K562 (cell line): ENCODE results near the gene SHFL. TPM values are rescaled to one million over a fixed set of nuclear protein-coding genes. Genes with fewer than 3 reads are reported as not detected.
A peak's percentile ranks its signal among the peaks of the same experiment; 100 is the strongest.

Experiments used
- CHD7 ChIP-seq: fragments of 200-600 bp; sonication (generic); IDR thresholded peaks from one replicate; pipeline ENCODE4 v1.6.1; 2012; ENCODE audit warnings: mild to moderate bottlenecking, low read depth, low read length, inconsistent platforms
- CREM ChIP-seq: IDR thresholded peaks from 2 replicates; pipeline ENCODE4 v1.6.1; 2014; ENCODE audit warnings: antibody characterized with exemption, low read depth
- EWSR1 ChIP-seq: fragments of 450-650 bp; IDR thresholded peaks from 2 replicates; pipeline ENCODE4 v1.6.1; 2018; ENCODE audit warnings: borderline replicate concordance, mild to moderate bottlenecking, low read depth, moderate library complexity; ENCODE audit not compliant: partially characterized antibody
- HDAC6 ChIP-seq: IDR thresholded peaks from 2 replicates; pipeline ENCODE4 v1.6.1; 2012; ENCODE audit warnings: low read depth, mild to moderate bottlenecking, control low read depth, inconsistent platforms, low read length, moderate library complexity
- KLF1 ChIP-seq: fragments of 450-650 bp; IDR thresholded peaks from 2 replicates; pipeline ENCODE4 v1.6.1; 2016; ENCODE audit warnings: missing genetic modification characterization, missing compliant biosample characterization
- POLR2H ChIP-seq: IDR thresholded peaks from 2 replicates; pipeline ENCODE4 v1.6.1; 2016; ENCODE audit warnings: missing genetic modification characterization, low read depth, mild to moderate bottlenecking, control low read depth, missing compliant biosample characterization, moderate library complexity
- SIN3A ChIP-seq, 2 experiments: fragments of 150-350 bp in 1 of 2; IDR thresholded peaks; 2 replicates each; pipeline ENCODE4 v1.6.1; 2011 to 2016; ENCODE audit warnings: borderline replicate concordance in 2 of 2, low read depth in 2 of 2, low read length in 2 of 2, mild to moderate bottlenecking in 2 of 2, moderate library complexity in 2 of 2; ENCODE audit not compliant: control insufficient read depth in 1 of 2
- SMARCB1 ChIP-seq: IDR thresholded peaks from 2 replicates; pipeline ENCODE4 v1.6.1; 2011; ENCODE audit warnings: improper control_type of control experiment, low read depth; ENCODE audit not compliant: insufficient read length
- SNIP1 ChIP-seq: fragments of 450-650 bp; IDR thresholded peaks from 2 replicates; pipeline ENCODE4 v1.7.1; 2017; ENCODE audit warnings: low read depth, mild to moderate bottlenecking
- SOX6 ChIP-seq: fragments of 450-650 bp; IDR thresholded peaks from 2 replicates; pipeline ENCODE4 v1.6.1; 2014; ENCODE audit warnings: mild to moderate bottlenecking
- SRSF3 ChIP-seq: fragments of 200-400 bp; formaldehyde crosslinking; IDR thresholded peaks from 2 replicates; pipeline ENCODE4 v1.6.1; 2016; ENCODE audit warnings: mild to moderate bottlenecking, low read length, moderate library complexity; ENCODE audit not compliant: insufficient read depth
- U2AF1 ChIP-seq: fragments of 200-400 bp; formaldehyde crosslinking; optimal IDR thresholded peaks from 2 replicates; pipeline ENCODE3; 2017; ENCODE audit warnings: mild to moderate bottlenecking, low read depth, low read length, moderate library complexity
- ZBTB1 ChIP-seq: sonication (generic); formaldehyde crosslinking; IDR thresholded peaks from 2 replicates; pipeline ENCODE4 v1.8.1; 2023; ENCODE audit warnings: missing genetic modification reagents, low read depth, mild to moderate bottlenecking, borderline replicate concordance
- ZBTB17 ChIP-seq: fragments of 450-650 bp; formaldehyde crosslinking; IDR thresholded peaks from 2 replicates; pipeline ENCODE4 v1.4.0; 2020; ENCODE audit warnings: mild to moderate bottlenecking
- ZNF23 ChIP-seq: fragments of 250-450 bp; sonication (Bioruptor Pico); IDR thresholded peaks from 2 replicates; pipeline ENCODE4 v1.4.0; 2020; ENCODE audit warnings: mild to moderate bottlenecking
- ZNF586 ChIP-seq: fragments of 450-650 bp; formaldehyde crosslinking; conservative IDR thresholded peaks from 2 replicates; pipeline ENCODE4 v1.4.0; 2020; ENCODE audit warnings: mild to moderate bottlenecking, moderate library complexity
- ZNF830 ChIP-seq: fragments of 250-450 bp; sonication (Bioruptor Pico); IDR thresholded peaks from 2 replicates; pipeline ENCODE4 v1.5.0; 2021; ENCODE audit warnings: mild to moderate bottlenecking
- polyA plus RNA-seq, 8 experiments: library from polyadenylated mRNA; depleted of rRNA in 4 of 8; stranded (reverse) in 5 of 8; unstranded in 3 of 8; fragments of >200 nt; fragmentation: Nextera tagmentation in 2 of 8; fragmentation: Illumina TruSeq in 1 of 8; extraction: Ambion mirVana in 2 of 8; extraction: Trizol in 1 of 8; gene quantifications; 2 replicates each; pipeline versions ENCODE4 v1.2.1 to v1.2.3, GENCODE V29; 2011 to 2014; ENCODE audit warnings: inconsistent platforms in 1 of 8, missing spikeins in 1 of 8
- total RNA-seq, 7 experiments: library from RNA; depleted of rRNA in 6 of 7; stranded (reverse); fragments of >200 nt in 6 of 7; fragmentation: Illumina TruSeq in 2 of 7; extraction: Trizol in 2 of 7; gene quantifications; 2 replicates each; pipeline versions ENCODE4 v1.2.1 to v1.2.3, GENCODE V29; 2011 to 2021; ENCODE audit warnings: low replicate concordance in 1 of 7

SHFL gene
- total and polyA plus RNA-seq, 9 of the 15 experiments (the other 6 are each of a cell fraction or from before 2014, with no cell fraction given): 1.5 to 25.7 (median 13.0) TPM

- TF ChIP-seq CHD7: no peak
- TF ChIP-seq U2AF1: peak; percentile 48
- no peak for TF ChIP-seq ZBTB1 (CRISPR knock-in tag)
- no peak for TF ChIP-seq ZNF830 (CRISPR knock-in tag)
- TF ChIP-seq SIN3A (IDR thresholded peaks at IDR 0.05; ENCODE audit: borderline replicate concordance in 2 of 2, control insufficient read depth in 1 of 2, low read depth in 2 of 2, low read length in 2 of 2): peak in 1 of 2 experiments; percentile 99; a peak in 3 of 4 replicates
- no peak for TF ChIP-seq SNIP1
- no peak for TF ChIP-seq EWSR1
- TF ChIP-seq SMARCB1: no peak
- TF ChIP-seq SRSF3: no peak
- 0 out of 2 replicates have a peak, but pooled peaks have one; percentile 11 for TF ChIP-seq POLR2H (tag)
- TF ChIP-seq CREM: peak; percentile 98
- no peak for TF ChIP-seq HDAC6
- no peak for TF ChIP-seq ZNF23 (CRISPR knock-in tag)
- TF ChIP-seq ZNF586 (CRISPR knock-in tag): no peak
- TF ChIP-seq KLF1: peak; percentile 57; the same call in 1 of the 2 replicates
- no peak; the same call in 1 of the 2 replicates for TF ChIP-seq SOX6
- TF ChIP-seq ZBTB17: no peak
Measured at GRCh38 chr19:10106100-10106936, 20.2 kb downstream of the SHFL start, which contains the start of gene PPAN (continued).
